GM19240 (cell line): Measurements from ENCODE around the gene EMX2.

Experiments
- DNase-seq: peaks from one replicate; pipeline ENCODE4 v3.0.0; 2011; ENCODE audit warnings: low spot score; ENCODE audit not compliant: insufficient read length

Gene EMX2

DNA sequence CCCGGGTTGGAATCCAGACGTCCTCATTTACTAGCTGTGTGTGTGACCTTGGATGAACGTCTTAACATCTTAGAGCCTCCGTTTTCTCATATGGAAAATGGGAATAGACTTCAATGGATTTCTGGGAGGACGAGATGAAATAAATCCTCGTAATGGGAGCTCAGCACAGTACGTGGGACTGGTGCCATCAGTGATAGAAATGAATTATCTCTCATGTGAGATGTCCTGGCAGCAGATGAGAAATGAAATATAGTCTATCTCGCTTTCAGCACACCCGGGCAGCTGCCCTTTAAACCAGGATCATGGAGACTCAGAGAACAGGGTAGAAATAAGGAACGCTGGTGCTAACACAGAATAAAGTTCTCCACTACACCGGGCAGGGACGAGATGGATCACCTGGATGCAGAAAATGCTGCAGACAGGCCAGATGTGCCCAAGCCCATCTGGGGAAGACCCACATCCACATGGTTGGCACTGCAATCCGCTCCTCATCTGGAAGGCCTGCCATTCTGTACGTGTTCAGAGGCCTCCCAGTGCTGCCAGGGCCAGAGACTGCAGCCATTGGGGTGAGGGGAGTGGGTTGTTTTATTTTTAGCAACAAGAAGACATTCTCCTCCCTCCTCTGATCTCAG, 11.1 kb upstream of the EMX2 start:
- DNase-seq: no peak

DNA sequence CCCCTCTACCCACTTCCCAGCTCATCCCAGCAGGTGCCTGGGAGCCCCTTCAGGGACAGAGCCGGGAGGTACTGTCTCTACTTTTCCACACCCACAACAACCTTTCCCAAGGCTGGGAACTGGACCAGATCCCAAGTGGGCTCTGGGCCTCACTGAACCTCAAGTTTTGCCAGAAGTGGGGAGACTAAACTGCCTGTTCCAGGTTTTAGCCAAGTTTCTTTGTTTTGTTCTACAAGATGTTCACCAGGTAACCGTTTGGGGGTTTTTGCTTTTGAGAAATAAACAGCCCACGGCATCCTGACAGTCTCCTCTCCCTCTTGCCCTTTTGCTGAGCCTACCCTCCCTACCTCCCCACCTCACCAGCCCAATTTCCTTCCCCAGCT, 10.6 kb upstream of the EMX2 start:
- no peak for DNase-seq

DNA sequence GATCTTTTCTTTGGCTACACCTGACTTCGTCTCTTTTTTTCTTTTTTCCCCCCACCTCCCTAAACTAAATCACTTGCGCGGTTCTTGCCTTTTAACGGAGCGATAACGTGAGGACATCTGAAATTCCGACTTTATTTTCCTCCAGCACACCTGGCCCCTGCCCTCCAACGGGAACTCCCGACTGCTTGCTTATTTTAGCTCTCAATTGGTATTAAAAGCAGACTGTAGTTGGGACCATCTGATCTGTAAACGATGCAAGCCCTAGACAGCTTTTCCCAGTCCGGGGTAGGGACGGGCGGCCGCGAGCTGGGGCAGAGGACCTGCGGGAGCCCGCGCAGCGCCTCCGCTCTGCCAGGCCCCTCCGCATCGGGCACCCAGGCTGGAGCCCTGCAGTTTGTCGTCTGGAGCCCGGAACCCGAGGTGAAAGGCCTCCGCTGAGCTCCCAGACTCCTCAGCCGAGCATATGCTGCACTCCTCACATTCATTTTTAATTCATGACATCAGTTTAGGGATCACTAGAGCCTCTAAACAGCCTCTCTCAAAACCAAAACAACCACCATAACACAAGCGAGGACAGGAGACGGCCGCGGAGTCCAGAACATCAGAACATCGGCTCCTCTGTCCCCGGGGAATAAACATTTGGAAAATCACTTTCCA, 10.0 kb upstream of the EMX2 start:
- DNase-seq: no peak

DNA sequence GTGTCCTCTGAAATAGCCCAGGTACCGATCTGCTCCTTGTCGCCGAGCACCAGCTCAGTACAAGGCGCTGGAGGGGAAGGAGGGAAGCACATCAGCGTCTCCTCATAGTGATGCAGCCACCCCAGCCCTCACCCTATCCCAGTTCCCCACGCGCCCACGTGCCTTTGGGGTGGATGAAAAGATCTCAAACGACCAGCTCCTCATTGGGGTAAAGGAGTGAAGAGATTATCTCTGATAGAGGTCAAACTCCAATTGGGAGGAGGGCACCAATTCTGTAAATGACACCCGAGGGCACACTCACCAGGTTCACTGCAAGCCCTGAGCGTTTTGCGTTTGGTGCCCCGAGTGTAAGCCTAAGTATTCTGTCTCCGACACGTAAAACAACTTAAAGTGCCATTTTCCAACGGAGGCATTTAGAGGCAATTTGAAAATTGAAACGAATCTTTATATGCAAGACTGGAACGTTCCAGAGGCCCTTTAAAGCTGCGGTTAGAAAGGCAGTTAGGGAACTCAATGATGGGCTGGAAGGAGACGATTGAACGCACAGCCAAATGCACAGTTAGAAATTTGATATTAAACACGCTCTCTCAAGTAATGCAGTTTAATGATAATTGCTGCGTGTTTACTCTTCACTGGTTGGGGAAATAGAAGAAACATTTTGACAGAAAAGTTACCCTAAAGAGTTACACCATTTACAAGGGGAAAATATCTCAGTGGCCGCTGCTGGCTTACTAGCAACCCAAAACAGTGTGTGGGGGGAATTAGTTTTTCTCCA, 8.9 kb upstream of the EMX2 start:
- no peak for DNase-seq

DNA sequence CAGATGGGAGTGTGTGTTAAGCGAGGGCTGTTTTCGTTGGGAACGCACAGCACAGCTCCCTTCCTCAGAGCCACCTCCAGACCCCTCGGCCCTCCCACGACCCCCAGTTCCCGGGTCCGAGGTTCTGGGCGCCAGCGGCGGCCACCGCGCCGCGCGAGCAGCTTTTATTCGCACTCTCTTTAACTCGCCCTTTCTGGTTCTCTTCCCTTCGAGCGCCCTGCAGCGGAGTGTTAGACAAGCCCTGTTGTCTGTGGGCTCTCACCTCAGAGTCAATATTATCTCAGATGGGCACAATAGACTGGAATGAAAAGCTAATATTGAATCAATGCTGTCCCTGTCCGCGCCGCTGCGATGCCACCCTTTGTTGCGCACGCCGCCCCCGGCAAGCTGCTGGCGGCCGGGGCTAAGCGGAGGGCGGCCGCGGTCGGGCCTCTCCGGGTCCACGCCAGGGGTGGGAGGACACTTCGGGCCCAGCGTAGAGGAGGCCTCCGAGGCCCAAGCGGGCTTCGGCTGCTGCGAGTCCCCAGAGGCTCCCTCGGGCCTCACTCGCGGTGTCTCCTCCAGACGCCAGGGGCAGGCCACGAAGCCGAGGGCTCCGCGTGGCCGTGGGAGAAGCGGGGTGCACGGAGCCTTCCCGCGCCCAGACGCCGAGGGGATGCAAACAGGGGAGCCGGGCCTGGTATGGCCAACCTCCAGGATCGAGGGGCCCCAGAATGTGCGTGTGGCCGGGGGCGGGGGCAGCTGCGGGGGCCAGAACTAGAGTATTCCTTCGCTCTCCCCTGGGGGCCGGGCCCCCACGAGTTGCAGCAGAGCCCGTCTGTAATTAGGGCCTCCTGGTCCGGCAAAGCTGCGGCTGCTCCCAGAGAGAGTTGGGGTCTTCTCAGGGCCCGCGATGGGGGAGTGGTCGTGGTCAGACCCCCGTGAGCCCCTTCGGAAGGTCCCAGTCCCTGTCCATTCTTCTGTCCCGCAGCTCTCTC, 7.9 kb upstream of the EMX2 start:
- DNase-seq: no peak

DNA sequence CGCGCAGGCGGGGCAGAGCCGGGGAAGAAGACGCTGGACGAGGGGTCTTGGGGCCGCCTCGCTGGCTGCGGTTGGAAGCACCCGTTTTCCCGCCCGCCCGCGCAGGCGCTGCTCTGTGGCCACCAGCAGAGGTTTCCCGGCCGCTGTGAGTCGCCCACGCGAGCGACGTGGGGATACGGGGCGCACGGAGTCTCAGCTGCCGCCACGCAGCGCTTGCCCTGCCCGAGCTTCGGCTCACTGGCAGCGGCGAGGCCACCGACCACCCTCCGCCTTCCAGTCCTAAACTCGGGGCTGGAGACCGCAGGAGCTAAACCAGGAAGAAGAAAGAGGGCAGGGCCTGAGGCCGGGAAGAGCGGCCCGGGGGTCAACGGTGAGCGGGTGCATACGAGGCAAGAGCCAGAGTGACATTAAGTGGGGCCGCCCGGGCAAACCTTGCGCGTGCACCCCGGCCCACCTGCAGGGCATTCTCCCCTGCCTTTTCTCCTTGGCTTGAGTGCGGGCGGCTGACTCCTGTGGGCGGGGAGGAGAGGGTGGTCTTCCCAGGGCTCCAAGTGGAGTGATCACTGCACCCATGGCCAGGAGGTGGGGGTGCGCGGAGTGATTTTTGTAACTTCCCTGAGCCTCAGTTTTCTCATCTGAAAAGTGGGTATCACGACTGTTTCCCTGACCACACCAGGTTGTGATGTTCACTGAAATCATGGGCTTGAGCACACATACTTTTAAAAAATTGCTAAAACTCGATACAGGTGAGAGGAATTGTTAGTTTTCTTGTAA, 7.1 kb upstream of the EMX2 start:
- no peak for DNase-seq

DNA sequence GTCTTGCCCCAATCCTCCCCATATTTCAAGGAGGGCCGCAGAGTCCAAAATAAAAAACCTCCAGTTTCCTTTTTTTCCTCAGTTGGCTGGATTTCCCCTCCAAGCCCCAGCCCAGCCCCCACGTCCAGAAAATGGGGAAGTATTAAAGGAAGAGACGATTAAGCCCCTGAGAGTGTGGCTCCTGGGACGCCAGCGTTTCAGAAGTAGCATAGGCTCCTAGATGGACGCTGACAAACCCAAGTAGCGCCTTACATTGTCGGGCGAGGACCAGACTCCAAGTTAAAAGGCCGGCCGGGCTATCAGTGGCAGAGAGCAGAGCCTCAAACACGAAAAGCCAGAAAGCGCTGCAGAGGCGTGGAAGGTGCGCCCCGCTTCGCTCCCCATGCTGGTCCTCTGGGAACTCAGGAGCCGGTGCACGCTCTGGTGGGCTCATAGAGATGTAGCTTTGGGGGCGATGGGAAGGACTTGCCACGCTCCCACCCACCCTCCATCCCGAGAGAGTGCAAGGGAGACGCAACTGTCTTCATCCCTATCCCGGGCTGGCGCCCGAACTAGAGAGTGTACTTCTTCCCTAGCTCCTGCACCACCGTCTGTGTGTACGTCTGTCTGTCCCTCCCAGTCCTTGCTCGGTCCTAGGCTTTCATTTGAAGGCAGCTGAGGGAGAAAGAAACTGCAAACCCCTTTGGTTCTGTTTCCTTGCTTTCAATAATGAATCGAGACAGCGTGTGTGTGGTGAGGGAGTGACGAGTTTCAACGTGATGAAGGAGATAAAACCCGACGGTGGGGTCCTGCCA, 6.3 kb upstream of the EMX2 start:
- no peak for DNase-seq

DNA sequence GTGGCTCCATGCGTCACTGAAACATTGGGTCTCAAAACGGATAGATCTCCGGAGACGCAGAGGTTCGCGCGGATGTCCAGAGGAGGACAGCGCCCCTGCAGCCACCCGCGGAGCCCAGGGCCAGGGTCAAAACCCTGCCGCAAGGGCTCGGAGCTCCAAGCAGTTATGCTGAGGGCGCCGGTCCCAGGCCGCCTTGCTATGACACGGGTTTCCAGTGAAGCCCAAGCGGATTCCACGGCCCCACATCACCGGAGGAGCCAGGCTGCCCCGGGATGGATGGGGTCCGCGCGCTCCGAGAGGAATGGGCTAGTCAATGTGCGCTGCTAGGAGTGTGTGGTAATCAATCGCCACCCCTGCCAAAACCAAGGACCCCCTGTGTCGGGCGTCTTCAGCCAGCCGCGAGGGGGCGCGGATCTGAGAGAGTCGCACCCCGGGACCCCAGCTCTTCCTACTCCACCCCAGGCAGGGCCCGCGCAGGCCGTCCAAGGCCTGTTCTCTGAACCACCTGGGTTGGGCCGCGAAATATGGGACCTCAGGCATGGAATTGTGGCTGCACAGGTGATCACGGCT, 5.6 kb upstream of the EMX2 start:
- no peak for DNase-seq

DNA sequence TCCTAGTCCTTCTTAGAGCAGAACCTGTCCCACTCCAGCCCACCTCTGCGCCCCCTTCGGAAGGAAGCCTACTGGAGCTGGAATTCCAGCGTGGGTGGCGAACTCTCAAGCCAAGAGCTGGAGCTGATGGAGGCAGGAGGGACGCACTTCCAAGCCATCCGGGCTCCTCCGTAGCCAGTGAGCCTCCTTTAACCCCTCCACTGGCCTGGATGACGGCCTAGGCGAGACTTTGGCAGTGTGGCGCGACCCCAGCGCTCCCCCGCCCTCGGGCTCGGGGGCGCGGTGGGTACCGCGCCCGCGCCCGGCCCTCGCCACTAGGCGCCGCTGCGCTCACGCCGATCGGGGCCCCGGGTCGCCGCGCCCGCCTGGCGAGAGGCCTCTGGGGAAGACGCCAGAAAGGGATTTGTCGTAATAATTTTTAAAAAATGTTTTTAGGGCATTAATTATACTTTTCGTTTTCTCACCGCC, 5.1 kb upstream of the EMX2 start:
- no peak for DNase-seq

DNA sequence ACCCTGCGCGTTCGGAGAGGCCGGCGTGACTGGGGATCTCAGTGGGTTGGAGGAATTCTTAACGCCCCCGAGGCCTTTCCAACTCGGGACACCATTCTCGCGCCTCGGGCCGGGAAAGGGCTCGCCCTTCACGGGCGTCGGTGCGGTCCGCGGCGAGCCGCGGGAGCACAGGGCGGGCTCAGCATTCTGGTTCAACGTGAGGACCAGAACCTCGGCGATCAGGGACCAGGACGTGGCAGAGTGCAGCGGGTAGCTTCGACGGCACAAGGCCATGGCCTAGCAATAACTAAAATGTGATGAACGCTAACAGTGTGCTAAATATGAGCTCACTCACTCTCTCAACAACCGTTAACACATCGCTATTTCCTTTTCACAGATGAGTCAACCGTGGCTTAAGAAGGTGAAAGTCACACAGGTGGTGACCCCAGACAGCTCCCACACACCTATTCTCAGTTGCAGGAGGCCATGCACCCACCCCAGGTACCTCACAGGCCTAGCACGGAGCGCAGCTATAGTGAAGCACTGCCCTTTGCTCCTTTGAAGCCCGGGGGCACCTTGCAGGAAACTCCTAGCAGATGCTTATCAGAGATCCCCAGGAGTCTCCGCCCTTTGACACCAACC, 4.5 kb upstream of the EMX2 start:
- no peak for DNase-seq

DNA sequence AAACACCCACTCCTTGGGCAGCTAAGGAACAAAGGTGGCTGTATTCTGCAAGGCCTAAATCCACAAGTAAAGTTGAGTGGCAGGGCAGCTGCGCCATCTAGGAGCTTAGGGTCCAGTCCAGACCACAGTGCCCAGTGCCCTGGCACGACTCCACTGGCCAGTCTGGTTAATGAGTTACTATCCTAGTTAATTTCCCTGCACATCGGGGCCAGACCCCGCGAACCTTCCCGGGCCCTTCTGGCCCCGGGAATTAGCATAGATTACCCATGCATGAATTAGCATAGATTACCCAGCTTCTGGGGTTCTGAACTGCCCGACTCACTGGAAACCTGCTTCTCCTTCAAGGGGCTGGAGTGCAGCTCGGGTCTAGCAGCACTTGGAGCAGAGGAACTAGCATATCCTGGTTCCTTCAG, 3.2 kb upstream of the EMX2 start:
- DNase-seq: no peak

DNA sequence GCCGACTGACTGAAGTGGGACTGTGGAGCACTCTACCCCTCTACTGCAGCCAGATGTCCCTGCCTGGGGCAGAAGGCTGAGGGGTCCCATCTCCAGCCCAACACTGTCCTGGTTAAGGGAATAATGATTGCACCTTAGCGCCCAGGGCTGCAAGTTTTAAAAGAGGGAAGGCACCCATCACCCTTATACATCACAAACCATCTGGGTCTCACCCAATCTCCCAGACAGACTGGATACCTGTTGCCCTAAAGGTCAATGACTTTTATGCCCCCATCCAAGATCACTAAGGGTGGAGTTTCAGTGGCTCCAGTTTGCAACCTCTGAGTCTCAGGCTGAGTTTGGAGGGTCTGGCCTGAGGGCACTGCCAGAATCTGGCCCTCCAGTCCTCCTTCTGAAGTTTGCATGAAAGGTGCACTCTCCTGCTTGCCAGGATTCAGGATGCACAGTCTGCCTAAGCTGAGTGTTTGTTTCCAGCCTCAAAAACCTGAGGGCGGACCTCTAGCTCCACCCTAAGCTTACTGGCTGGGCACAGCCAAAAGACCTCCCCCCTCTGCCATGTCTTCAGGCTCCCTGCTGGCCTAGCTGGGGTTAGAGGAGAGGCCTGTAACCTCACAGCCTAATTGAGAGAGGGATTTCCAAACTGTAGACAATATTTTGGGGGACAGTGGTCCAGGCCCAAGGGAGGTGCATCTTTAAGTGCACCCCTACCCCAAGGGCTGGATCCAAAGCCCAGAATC, 2.5 kb upstream of the EMX2 start:
- no peak for DNase-seq

DNA sequence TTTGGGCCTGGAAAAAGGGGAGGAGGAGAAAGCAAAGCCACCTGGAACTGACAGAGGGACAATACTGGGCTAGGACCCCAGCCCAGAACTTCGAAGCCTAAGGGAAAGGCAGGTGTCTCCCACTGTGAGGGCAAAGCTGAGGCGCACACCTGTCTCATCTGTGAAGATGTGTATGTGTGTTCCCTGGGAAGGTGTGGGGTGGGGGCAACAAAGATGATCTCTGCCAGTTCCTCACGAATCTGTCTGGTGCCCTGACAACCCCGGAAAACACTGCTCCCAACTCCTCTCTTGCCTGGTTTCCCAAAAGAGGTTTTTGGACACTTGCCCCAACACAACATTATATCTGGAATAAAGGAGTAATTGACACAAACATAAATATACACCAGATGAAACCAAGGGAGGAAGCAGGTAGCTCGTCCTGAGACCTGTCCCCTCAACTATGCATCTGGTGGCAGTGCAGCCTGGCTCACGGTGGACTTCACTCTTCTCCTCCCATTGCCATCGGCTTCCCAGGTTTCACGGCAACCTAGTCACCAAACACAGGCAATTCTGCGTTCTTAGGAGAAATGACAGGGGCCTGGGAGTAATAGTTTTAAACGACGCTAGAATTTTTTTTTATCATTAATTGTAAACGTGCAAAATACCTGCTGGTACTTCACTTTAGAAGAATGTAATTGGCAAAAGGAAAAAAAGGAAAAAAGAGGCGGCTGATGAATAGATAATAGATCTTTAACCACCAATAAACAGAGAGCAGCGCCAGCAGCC, 1.7 kb upstream of the EMX2 start:
- no peak for DNase-seq

DNA sequence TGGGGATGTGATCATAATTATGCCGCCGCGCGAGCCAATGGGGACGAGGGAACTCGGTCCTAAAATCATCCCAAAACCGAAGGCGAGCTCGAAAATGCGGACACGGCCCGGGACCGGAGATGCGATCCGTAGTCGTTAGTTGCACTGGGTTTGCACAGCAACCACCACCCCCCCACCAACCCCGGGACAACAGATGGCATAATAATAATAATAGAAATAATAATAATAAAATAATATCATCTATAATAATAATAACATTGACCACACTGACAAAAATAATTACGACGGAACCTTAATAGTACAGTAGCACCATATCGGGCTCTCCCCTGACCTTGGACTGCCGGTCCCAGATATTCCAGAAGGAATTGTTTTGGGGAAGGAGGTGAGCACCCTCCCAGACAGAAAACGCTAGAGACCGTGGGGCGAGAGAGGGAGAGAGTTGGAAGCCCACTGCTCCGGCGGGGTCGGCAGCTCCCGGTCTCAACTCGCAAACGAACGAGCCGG, 1.1 kb upstream of the EMX2 start:
- DNase-seq: no peak

DNA sequence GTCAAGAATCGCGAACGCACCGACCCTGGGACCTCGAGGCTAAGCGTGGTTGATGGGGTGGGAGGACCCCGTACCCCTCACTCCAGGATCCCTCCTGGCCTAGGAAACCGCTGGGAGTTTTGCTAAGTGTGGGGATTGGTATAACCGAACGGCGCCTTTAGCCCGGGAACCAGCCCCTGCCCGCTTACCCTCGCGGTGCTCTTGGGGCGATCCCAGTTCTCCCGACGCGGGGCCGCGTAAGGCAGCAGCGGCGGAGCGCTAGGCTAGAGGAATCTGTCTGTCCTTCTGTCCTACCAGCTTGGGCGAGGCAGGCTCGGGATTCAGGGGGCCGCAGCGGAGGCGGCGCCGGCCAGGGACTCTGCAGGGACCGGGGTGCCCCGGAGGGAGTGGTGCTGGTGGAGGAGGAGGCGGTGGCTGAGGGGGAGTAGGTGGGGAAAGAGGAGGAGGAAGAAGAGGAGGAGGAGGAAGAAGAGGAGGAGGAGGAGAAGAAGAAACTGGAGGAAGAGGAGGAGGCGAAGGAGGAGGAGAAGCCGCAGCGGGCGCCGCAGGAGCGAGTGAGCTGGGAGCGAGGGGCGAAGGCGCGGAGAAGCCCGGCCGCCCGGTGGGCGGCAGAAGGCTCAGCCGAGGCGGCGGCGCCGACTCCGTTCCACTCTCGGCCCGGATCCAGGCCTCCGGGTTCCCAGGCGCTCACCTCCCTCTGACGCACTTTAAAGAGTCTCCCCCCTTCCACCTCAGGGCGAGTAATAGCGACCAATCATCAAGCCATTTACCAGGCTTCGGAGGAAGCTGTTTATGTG, 439 bp upstream of the EMX2 start:
- DNase-seq: no peak

DNA sequence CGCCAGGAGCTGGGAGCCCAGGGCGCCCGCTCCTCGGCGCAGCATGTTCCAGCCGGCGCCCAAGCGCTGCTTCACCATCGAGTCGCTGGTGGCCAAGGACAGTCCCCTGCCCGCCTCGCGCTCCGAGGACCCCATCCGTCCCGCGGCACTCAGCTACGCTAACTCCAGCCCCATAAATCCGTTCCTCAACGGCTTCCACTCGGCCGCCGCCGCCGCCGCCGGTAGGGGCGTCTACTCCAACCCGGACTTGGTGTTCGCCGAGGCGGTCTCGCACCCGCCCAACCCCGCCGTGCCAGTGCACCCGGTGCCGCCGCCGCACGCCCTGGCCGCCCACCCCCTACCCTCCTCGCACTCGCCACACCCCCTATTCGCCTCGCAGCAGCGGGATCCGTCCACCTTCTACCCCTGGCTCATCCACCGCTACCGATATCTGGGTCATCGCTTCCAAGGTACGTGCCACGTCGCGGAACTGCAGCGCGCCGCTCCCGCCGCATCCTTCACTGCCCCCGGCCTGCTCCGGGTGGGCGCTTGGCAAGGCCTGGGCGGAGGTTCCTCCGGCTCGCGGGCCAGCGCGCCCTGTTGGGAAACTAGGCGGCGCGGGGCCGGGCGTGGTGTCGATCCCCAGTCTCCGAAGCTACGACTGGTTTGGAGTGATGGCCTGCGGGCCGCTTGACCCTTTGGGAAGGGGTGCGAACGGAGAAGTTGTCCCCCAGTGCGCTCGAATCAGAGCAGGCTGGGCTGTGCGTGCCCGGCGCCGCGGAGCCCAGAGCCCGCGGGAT, 868 bp downstream of the EMX2 start:
- DNase-seq: no peak
